ENCODE data around the gene ACVRL1.

GRCh38 chr12:51890511-51891171 lies 16.7 kb upstream of the ACVRL1 start:
- TF ChIP-seq CTCF (IDR thresholded peaks at IDR 0.05; ENCODE audit: low read depth, low read length, missing input control) (no peak), ATF3 (IDR thresholded peaks at IDR 0.05) (no peak), TAF1 (conservative IDR thresholded peaks at IDR 0.05) (no peak), GABPA (IDR thresholded peaks at IDR 0.05 in 1 of 2, conservative IDR thresholded peaks at IDR 0.05 in 1 of 2) (no peak), MAX (IDR thresholded peaks at IDR 0.05) (no peak), REST (IDR thresholded peaks at IDR 0.05) (no peak)

Data from liver (tissue), 3 donors.